WTC11 (cell line): Measurements from ENCODE around the gene MYRF. TPM values are rescaled to one million over a fixed set of nuclear protein-coding genes. Genes with fewer than 3 reads are reported as not detected.

Source experiments
- ATAC-seq: fragments of 200-7000 bp; cut with Tn5 transposase; 2 replicates; pipeline ENCODE4 v1.10.0; 2021; ENCODE audit warnings: mild to moderate bottlenecking, moderate library complexity
- CTCF ChIA-PET: fragments of 300-600 bp; sonication (Branson Sonifier 250); formaldehyde crosslinking; loops from one replicate; lab custom pipeline; 2021; ENCODE audit warnings: antibody characterized with exemption; lab: Charles Lee
- POLR2A ChIA-PET: fragments of 350-600 bp; sonication (Branson Sonifier 250); formaldehyde crosslinking; loops from one replicate; lab custom pipeline; 2021; ENCODE audit warnings: antibody characterized with exemption; lab: Charles Lee
- DNase-seq: peaks from one replicate; pipeline ENCODE4 v3.0.0; 2021; ENCODE audit warnings: low spot score
- H3K27ac Mint-ChIP-seq: 2 replicates; pipeline ENCODE4 v1.8.0; 2021; ENCODE audit warnings: mixed read lengths
- H3K27me3 Mint-ChIP-seq: 2 replicates; pipeline ENCODE4 v1.8.0; 2021; ENCODE audit warnings: low read depth, mild to moderate bottlenecking, moderate library complexity, mixed read lengths
- H3K36me3 Mint-ChIP-seq: 2 replicates; pipeline ENCODE4 v1.8.0; 2021; ENCODE audit warnings: mixed read lengths
- H3K4me1 Mint-ChIP-seq: 2 replicates; pipeline ENCODE4 v1.8.0; 2022; ENCODE audit warnings: mixed read lengths
- H3K4me3 Mint-ChIP-seq: 2 replicates; pipeline ENCODE4 v1.8.0; 2021; ENCODE audit warnings: mild to moderate bottlenecking, moderate library complexity, mixed read lengths
- H3K9me3 Mint-ChIP-seq: 2 replicates; pipeline ENCODE4 v1.8.0; 2021; ENCODE audit warnings: mixed read lengths
- ARID4B ChIP-seq: sonication (generic); formaldehyde crosslinking; IDR thresholded peaks from 2 replicates; pipeline ENCODE4 v1.8.0; 2023; ENCODE audit warnings: missing genetic modification reagents, mild to moderate bottlenecking, borderline replicate concordance
- ATF2 ChIP-seq: sonication (generic); formaldehyde crosslinking; IDR thresholded peaks from 2 replicates; pipeline ENCODE4 v1.8.1; 2022; ENCODE audit warnings: low read depth, missing genetic modification reagents, borderline replicate concordance
- CBFB ChIP-seq: sonication (generic); formaldehyde crosslinking; IDR thresholded peaks from 2 replicates; pipeline ENCODE4 v1.8.1; 2022; ENCODE audit warnings: mild to moderate bottlenecking, low read depth, missing genetic modification reagents
- CREM ChIP-seq: sonication (generic); formaldehyde crosslinking; IDR thresholded peaks from 2 replicates; pipeline ENCODE4 v1.8.1; 2022; ENCODE audit warnings: mild to moderate bottlenecking, missing genetic modification reagents, moderate library complexity
- ETV6 ChIP-seq: sonication (generic); formaldehyde crosslinking; IDR thresholded peaks from 2 replicates; pipeline ENCODE4 v1.8.1; 2022; ENCODE audit warnings: mild to moderate bottlenecking, missing genetic modification reagents
- FOXP1 ChIP-seq: sonication (generic); formaldehyde crosslinking; IDR thresholded peaks from 2 replicates; pipeline ENCODE4 v1.8.0; 2022; ENCODE audit warnings: missing genetic modification reagents, mild to moderate bottlenecking, moderate library complexity, borderline replicate concordance
- KAT7 ChIP-seq: sonication (generic); formaldehyde crosslinking; IDR thresholded peaks from 2 replicates; pipeline ENCODE4 v1.8.1; 2023; ENCODE audit warnings: missing genetic modification reagents, mild to moderate bottlenecking, borderline replicate concordance
- NFE2L1 ChIP-seq: sonication (generic); formaldehyde crosslinking; IDR thresholded peaks from 2 replicates; pipeline ENCODE4 v1.8.1; 2023; ENCODE audit warnings: missing genetic modification reagents
- NFYB ChIP-seq: sonication (generic); formaldehyde crosslinking; conservative IDR thresholded peaks from 2 replicates; pipeline ENCODE4 v1.8.0; 2022; ENCODE audit warnings: low read depth, missing genetic modification reagents
- NR2C2 ChIP-seq: sonication (generic); formaldehyde crosslinking; IDR thresholded peaks from 2 replicates; pipeline ENCODE4 v1.8.0; 2022; ENCODE audit warnings: mild to moderate bottlenecking, missing genetic modification reagents
- ZNF317 ChIP-seq: sonication (generic); formaldehyde crosslinking; IDR thresholded peaks from 2 replicates; pipeline ENCODE4 v1.8.1; 2023; ENCODE audit warnings: low read depth, mild to moderate bottlenecking, moderate library complexity, missing genetic modification reagents, borderline replicate concordance
- ZNF532 ChIP-seq: fragments of 250-450 bp; sonication (Bioruptor Pico); IDR thresholded peaks from 2 replicates; pipeline ENCODE4 v1.9.0; 2021; ENCODE audit warnings: mild to moderate bottlenecking, borderline replicate concordance
- total RNA-seq: library from RNA; stranded (reverse); gene quantifications from 3 replicates; pipeline ENCODE4 v1.2.3, GENCODE V29; 2021
- TF ChIP-seq, protein P1 (sequence below): fragments of 250-450 bp; sonication (Bioruptor Pico); IDR thresholded peaks from 2 replicates; pipeline ENCODE4 v1.9.0; 2021; ENCODE audit warnings: mild to moderate bottlenecking
- TF ChIP-seq, protein P2 (sequence below): sonication (generic); formaldehyde crosslinking; IDR thresholded peaks from 2 replicates; pipeline ENCODE4 v1.8.0; 2022; ENCODE audit warnings: mild to moderate bottlenecking, missing genetic modification reagents
- TF ChIP-seq, protein P3 (sequence below): sonication (generic); formaldehyde crosslinking; IDR thresholded peaks from 2 replicates; pipeline ENCODE4 v1.8.0; 2022; ENCODE audit warnings: mild to moderate bottlenecking, missing genetic modification reagents

Gene MYRF
- total RNA-seq, 1 experiment from 2014 or later = 5.9 TPM

- no peak for TF ChIP-seq ATF2 (CRISPR knock-in tag)
- TF ChIP-seq, all 79 proteins: peak for 0
These were observed 24.1 kb upstream of the MYRF start (continued) for GRCh38 chr11:61728066-61728939.

DNA sequence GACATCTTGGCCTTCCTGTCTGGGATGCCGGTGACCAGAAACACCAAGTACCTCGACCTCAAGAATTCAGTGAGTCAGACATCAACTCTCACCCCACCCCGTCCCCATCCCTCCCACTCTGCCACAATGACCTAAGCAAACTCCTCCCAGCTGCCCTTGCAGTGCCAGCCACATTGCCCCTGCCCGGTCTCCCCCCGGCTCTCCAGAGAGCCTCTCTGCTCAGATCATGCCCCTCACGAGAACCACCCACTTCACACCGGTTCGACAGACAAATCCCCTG, 23.6 kb upstream of the MYRF start:
- Mint-ChIP-seq H3K27ac (no peak overlapping the region), H3K4me3 (no peak overlapping the region), H3K4me1 (peaks cover 2% of the 10 kb centered on the region; the same call in 1 of the 2 replicates), H3K36me3 (no peaks in the 10 kb centered on the region), H3K9me3 (no peaks in the 10 kb centered on the region), H3K27me3 (no peaks in the 10 kb centered on the region)
- TF ChIP-seq NFYB (CRISPR knock-in tag) (no peak), ZNF532 (CRISPR knock-in tag) (no peak), ETV6 (no peak), KAT7 (no peak), NR2C2 (CRISPR knock-in tag) (no peak), FOXP1 (CRISPR knock-in tag) (no peak), CREM (CRISPR knock-in tag) (no peak)
- TF ChIP-seq, protein P1, sequence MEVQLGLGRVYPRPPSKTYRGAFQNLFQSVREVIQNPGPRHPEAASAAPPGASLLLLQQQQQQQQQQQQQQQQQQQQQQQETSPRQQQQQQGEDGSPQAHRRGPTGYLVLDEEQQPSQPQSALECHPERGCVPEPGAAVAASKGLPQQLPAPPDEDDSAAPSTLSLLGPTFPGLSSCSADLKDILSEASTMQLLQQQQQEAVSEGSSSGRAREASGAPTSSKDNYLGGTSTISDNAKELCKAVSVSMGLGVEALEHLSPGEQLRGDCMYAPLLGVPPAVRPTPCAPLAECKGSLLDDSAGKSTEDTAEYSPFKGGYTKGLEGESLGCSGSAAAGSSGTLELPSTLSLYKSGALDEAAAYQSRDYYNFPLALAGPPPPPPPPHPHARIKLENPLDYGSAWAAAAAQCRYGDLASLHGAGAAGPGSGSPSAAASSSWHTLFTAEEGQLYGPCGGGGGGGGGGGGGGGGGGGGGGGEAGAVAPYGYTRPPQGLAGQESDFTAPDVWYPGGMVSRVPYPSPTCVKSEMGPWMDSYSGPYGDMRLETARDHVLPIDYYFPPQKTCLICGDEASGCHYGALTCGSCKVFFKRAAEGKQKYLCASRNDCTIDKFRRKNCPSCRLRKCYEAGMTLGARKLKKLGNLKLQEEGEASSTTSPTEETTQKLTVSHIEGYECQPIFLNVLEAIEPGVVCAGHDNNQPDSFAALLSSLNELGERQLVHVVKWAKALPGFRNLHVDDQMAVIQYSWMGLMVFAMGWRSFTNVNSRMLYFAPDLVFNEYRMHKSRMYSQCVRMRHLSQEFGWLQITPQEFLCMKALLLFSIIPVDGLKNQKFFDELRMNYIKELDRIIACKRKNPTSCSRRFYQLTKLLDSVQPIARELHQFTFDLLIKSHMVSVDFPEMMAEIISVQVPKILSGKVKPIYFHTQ (CRISPR knock-in tag) = no peak
- TF ChIP-seq, protein P2, sequence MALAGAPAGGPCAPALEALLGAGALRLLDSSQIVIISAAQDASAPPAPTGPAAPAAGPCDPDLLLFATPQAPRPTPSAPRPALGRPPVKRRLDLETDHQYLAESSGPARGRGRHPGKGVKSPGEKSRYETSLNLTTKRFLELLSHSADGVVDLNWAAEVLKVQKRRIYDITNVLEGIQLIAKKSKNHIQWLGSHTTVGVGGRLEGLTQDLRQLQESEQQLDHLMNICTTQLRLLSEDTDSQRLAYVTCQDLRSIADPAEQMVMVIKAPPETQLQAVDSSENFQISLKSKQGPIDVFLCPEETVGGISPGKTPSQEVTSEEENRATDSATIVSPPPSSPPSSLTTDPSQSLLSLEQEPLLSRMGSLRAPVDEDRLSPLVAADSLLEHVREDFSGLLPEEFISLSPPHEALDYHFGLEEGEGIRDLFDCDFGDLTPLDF (CRISPR knock-in tag) = no peak
- no peak for DNase-seq
- no peak for ATAC-seq
- POLR2A ChIA-PET = no interaction called here
- CTCF ChIA-PET = interaction anchor here (0.7 to 2.1 kb wide), 16 partner anchors 9 to 212 kb away, joined by 3 to 12 read pairs (median 4); no protein-coding TSS in a partner anchor

GRCh38 chr11:61730240-61730994, 22.0 kb upstream of the MYRF start:
- H3K9me3 Mint-ChIP-seq = no peaks in the 10 kb centered on the region
- POLR2A ChIA-PET = interaction anchor here (0.7 kb wide), 1 partner anchor 412 kb away, joined by 4 read pairs; no protein-coding TSS in a partner anchor
- DNase-seq (no peak), ATAC-seq (no peak)
- H3K4me1 Mint-ChIP-seq = peaks cover 2% of the 10 kb centered on the region; the same call in 1 of the 2 replicates
- CTCF ChIA-PET = interaction anchor here (0.8 to 2.1 kb wide), 6 partner anchors 12 to 248 kb away, joined by 3 to 5 read pairs (median 3); no protein-coding TSS in a partner anchor
- no peak overlapping the region for H3K4me3 Mint-ChIP-seq
- H3K27me3 Mint-ChIP-seq = no peaks in the 10 kb centered on the region
- H3K27ac Mint-ChIP-seq = no peak overlapping the region
- H3K36me3 Mint-ChIP-seq = no peaks in the 10 kb centered on the region
- TF ChIP-seq ZNF317 (CRISPR knock-in tag) = no peak
- no peak for TF ChIP-seq ARID4B (CRISPR knock-in tag)
- no peak for TF ChIP-seq CBFB (CRISPR knock-in tag)
- TF ChIP-seq, protein P3, sequence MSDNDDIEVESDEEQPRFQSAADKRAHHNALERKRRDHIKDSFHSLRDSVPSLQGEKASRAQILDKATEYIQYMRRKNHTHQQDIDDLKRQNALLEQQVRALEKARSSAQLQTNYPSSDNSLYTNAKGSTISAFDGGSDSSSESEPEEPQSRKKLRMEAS (CRISPR knock-in tag) = no peak
- TF ChIP-seq NFE2L1 = no peak
